ENCODE results near the gene SEMG2. TPM values are rescaled to one million over a fixed set of nuclear protein-coding genes. Genes with fewer than 3 reads are reported as not detected.

Gene SEMG2
- total RNA-seq, 4 donors from 2014 or later: not detected

- H3K4me3 ChIP-seq: no peak overlapping the region
- no peaks in the 10 kb centered on the region for H3K36me3 ChIP-seq
- DNase-seq: no peak
- 93% methylated on average over 3 of the region's 3 CpGs; no CpG with 5 or more reads in 1 of the 2 donors for WGBS, 2 donors (ENCODE audit: low coverage in 1 of 2)
- TF ChIP-seq EP300 (IDR thresholded peaks at IDR 0.05; ENCODE audit: low read depth) (no peak), POLR2A (IDR thresholded peaks at IDR 0.05) (no peak), CTCF (IDR thresholded peaks at IDR 0.05) (no peak), POLR2AphosphoS5 (IDR thresholded peaks at IDR 0.05) (no peak)
- H3K4me1 ChIP-seq: peaks cover 5 to 18% (median 14%) of the 10 kb centered on the region in 4 donors
- peaks cover 5% of the 10 kb centered on the region for H3K27me3 ChIP-seq
- H3K27ac ChIP-seq: no peak overlapping the region
- in situ Hi-C loops (cut with MboI; ENCODE audit: low pct_ligation_motif_present in 1 of 4, low pct_unique_long_range_greater_than_20kb in 1 of 4, low sequenced_read_pairs in 3 of 4) (no loop called here), intact Hi-C loops (cut with DNase I; ENCODE audit: low total_unique reads) (no loop called here)
- no peaks in the 10 kb centered on the region for H3K9me3 ChIP-seq
Measured at GRCh38 chr20:45258259-45258658, 37.1 kb downstream of the SEMG2 start.

- 72 to 75% methylated on average over 2 of the region's 2 CpGs for WGBS, 2 donors (ENCODE audit: low coverage in 1 of 2)
Measured at GRCh38 chr20:45258664-45259063, 37.5 kb downstream of the SEMG2 start.

GRCh38 chr20:45263556-45264266, 42.5 kb downstream of the SEMG2 start:
- no peak for TF ChIP-seq POLR2AphosphoS5 (IDR thresholded peaks at IDR 0.05)
- TF ChIP-seq POLR2A (IDR thresholded peaks at IDR 0.05): no peak
- TF ChIP-seq EP300 (IDR thresholded peaks at IDR 0.05; ENCODE audit: low read depth): no peak
- no peak for TF ChIP-seq CTCF (IDR thresholded peaks at IDR 0.05)

More at GRCh38 chr20:45258664-45259063, 37.5 kb downstream of the SEMG2 start:
- peaks cover 5% of the 10 kb centered on the region for H3K27me3 ChIP-seq
- intact Hi-C loops (cut with DNase I; ENCODE audit: low total_unique reads): no loop called here
- H3K4me1 ChIP-seq: peaks cover 5 to 17% (median 14%) of the 10 kb centered on the region in 4 donors
- H3K4me3 ChIP-seq: no peak overlapping the region
- no peak for DNase-seq
- H3K9me3 ChIP-seq: no peaks in the 10 kb centered on the region
- no peak for TF ChIP-seq POLR2AphosphoS5 (IDR thresholded peaks at IDR 0.05)
- TF ChIP-seq EP300 (IDR thresholded peaks at IDR 0.05; ENCODE audit: low read depth): no peak
- no peak for TF ChIP-seq POLR2A (IDR thresholded peaks at IDR 0.05)
- no peak for TF ChIP-seq CTCF (IDR thresholded peaks at IDR 0.05)
- no peaks in the 10 kb centered on the region for H3K36me3 ChIP-seq
- H3K27ac ChIP-seq: no peak overlapping the region
- in situ Hi-C loops (cut with MboI; ENCODE audit: low pct_ligation_motif_present in 1 of 4, low pct_unique_long_range_greater_than_20kb in 1 of 4, low sequenced_read_pairs in 3 of 4): no loop called here

GRCh38 chr20:45266977-45267376, 45.8 kb downstream of the SEMG2 start:
- intact Hi-C loops (cut with DNase I; ENCODE audit: low total_unique reads) (no loop called here), in situ Hi-C loops (cut with MboI; ENCODE audit: low pct_ligation_motif_present in 1 of 4, low pct_unique_long_range_greater_than_20kb in 1 of 4, low sequenced_read_pairs in 3 of 4) (no loop called here)
- Histone ChIP-seq H3K27ac (no peak overlapping the region), H3K4me1 (no peaks in the 10 kb centered on the region), H3K27me3 (peaks cover 17% of the 10 kb centered on the region), H3K36me3 (no peaks in the 10 kb centered on the region), H3K9me3 (no peaks in the 10 kb centered on the region), H3K4me3 (no peak overlapping the region)
- no peak for TF ChIP-seq POLR2AphosphoS5 (IDR thresholded peaks at IDR 0.05)
- no peak for DNase-seq

More at GRCh38 chr20:45263556-45264266, 42.5 kb downstream of the SEMG2 start:
- H3K4me1 ChIP-seq: no peaks in the 10 kb centered on the region
- intact Hi-C loops (cut with DNase I; ENCODE audit: low total_unique reads) (no loop called here), in situ Hi-C loops (cut with MboI; ENCODE audit: low pct_ligation_motif_present in 1 of 4, low pct_unique_long_range_greater_than_20kb in 1 of 4, low sequenced_read_pairs in 3 of 4) (no loop called here)
- H3K36me3 ChIP-seq: no peaks in the 10 kb centered on the region
- no peak overlapping the region for H3K4me3 ChIP-seq
- no peaks in the 10 kb centered on the region for H3K9me3 ChIP-seq
- H3K27me3 ChIP-seq: peaks cover 16% of the 10 kb centered on the region
- no peak for DNase-seq
- WGBS, 2 donors (ENCODE audit: low coverage in 1 of 2): 71 to 90% methylated on average over 2 to 3 of the region's 3 CpGs
- H3K27ac ChIP-seq: no peak overlapping the region

GRCh38 chr20:45268531-45268930, 47.4 kb downstream of the SEMG2 start:
- H3K36me3 ChIP-seq: no peaks in the 10 kb centered on the region
- in situ Hi-C loops (cut with MboI; ENCODE audit: low pct_ligation_motif_present in 1 of 4, low pct_unique_long_range_greater_than_20kb in 1 of 4, low sequenced_read_pairs in 3 of 4) (no loop called here), intact Hi-C loops (cut with DNase I; ENCODE audit: low total_unique reads) (no loop called here)
- H3K4me3 ChIP-seq: no peak overlapping the region
- 74 to 76% methylated on average over 3 of the region's 3 CpGs for WGBS, 2 donors (ENCODE audit: low coverage in 1 of 2)
- no peak for TF ChIP-seq POLR2AphosphoS5 (IDR thresholded peaks at IDR 0.05)
- TF ChIP-seq POLR2A (IDR thresholded peaks at IDR 0.05): no peak
- TF ChIP-seq CTCF (IDR thresholded peaks at IDR 0.05): no peak
- TF ChIP-seq EP300 (IDR thresholded peaks at IDR 0.05; ENCODE audit: low read depth): no peak
- H3K4me1 ChIP-seq: no peaks in the 10 kb centered on the region
- peaks cover 19% of the 10 kb centered on the region for H3K27me3 ChIP-seq
- no peak for DNase-seq
- H3K9me3 ChIP-seq: no peaks in the 10 kb centered on the region
- no peak overlapping the region for H3K27ac ChIP-seq
